NCI-H524 treated with DMSO at 0.1 percent for 48 hours (cell line): ENCODE results near the gene ATXN1.

Source experiments
- DNase-seq: peaks from one replicate; lab custom pipeline; 2025; lab: John Stamatoyannopoulos, UW

ATXN1 gene

DNA sequence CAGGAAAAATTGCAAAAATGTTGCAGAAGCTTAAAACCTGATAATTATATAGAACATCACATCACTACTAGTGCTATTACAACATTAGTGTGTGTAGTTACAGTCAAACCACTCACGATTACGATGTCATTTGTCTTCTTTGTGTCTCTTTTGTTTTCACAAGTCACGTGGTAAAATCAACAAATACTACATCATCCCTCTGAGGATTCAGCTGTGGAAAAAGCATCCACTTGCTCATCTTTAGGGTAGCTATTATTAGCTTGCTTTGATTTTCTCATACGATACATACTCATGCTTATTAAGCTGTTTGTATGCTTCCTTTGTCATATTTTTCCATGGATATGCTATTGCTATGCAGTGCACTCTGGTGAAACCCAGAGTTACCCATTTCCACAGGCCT, 22.2 kb upstream of the ATXN1 start:
- no peak for DNase-seq

DNA sequence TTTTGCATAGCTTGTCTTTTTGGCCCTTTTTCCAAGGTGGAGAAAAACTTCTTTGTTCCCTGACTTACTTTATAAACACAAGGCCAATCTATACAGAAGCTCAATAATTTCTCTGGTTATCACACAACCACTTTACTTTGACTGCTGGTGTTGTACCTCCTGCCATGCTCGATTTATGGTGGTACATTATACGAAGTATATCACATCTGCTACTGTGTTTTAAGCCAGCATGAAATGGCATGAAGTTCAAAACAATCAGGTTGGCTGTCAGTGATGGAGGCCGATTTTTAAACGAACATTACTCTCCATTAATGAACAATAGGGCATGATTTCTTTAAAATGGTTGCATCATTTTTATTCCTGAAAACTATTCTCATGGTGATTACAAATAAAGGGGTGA, 21.0 kb upstream of the ATXN1 start:
- DNase-seq = no peak

- DNase-seq = no peak
These were observed 20.3 kb upstream of the ATXN1 start for GRCh38 chr6:16781348-16782169.

GRCh38 chr6:16778521-16778920, 17.3 kb upstream of the ATXN1 start:
- no peak for DNase-seq

GRCh38 chr6:16777794-16778193, 16.5 kb upstream of the ATXN1 start:
- DNase-seq = no peak

- no peak for DNase-seq
These were observed 15.2 kb upstream of the ATXN1 start for GRCh38 chr6:16776394-16777017.

GRCh38 chr6:16774437-16774836, 13.2 kb upstream of the ATXN1 start:
- DNase-seq = no peak

DNA sequence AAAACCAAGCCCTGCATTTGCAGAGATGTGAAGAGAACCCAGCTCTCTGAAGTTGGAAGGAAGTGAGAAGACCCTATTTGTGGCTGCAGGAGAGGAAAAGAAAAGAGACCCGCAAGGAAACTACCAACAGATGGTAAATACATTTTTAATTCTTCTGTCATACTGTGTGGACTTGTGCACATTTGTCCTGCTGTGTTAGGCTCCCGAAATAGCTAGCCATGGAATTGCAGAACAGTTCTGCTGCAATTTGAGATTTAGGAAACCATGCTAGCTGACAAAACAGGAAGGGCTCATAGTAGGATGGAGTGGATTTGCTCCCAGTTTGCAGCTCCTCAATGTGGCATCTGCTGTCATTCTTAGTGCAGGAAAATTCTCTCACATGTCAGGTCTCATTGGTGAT, 12.1 kb upstream of the ATXN1 start:
- no peak for DNase-seq

GRCh38 chr6:16770701-16771569, 9.7 kb upstream of the ATXN1 start:
- peak; percentile 12 for DNase-seq

DNA sequence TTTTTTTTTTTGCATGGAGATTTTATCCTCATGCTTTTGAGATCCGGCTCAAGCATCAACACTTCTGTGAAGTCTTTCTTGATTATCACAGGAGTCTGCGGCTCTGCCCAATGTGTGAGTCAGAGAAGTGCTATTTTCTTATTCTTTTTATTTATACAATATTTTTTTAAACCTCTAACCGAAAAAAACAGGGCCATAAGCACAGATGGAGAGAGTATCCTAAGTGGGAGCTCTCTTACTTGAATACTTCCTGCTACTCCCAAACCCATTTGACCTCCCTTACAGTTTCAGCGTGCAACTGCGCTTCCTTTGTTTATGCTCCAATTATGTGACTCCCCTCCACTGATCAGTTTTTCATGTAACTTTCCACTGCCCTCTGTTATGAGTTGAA, 8.7 kb upstream of the ATXN1 start:
- no peak for DNase-seq

GRCh38 chr6:16769131-16769985, 8.1 kb upstream of the ATXN1 start:
- no peak for DNase-seq

DNA sequence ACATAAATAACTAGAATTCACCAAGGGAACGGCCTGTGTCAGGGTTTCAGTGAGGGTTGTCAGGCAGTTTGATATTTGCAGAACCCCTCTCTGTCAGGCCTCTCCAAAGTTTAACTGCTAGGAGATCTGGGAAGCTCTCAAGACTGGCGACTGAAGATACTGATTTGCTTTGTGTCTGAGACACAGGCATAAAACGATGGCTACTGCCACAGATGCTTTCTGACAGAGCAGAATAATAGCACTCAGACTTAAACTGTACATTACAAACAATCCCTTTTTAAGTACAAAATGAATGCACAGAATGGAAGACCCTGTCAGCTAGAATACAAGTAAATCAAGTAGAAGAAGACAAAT, 7.2 kb upstream of the ATXN1 start:
- DNase-seq = no peak

- DNase-seq = no peak
These were observed 6.7 kb upstream of the ATXN1 start for GRCh38 chr6:16767765-16768476.

GRCh38 chr6:16766836-16767745, 5.8 kb upstream of the ATXN1 start:
- DNase-seq = no peak

- no peak for DNase-seq
These were observed 4.8 kb upstream of the ATXN1 start for GRCh38 chr6:16766043-16766536.

- no peak for DNase-seq
These were observed 4.0 kb upstream of the ATXN1 start for GRCh38 chr6:16765235-16765634.

DNA sequence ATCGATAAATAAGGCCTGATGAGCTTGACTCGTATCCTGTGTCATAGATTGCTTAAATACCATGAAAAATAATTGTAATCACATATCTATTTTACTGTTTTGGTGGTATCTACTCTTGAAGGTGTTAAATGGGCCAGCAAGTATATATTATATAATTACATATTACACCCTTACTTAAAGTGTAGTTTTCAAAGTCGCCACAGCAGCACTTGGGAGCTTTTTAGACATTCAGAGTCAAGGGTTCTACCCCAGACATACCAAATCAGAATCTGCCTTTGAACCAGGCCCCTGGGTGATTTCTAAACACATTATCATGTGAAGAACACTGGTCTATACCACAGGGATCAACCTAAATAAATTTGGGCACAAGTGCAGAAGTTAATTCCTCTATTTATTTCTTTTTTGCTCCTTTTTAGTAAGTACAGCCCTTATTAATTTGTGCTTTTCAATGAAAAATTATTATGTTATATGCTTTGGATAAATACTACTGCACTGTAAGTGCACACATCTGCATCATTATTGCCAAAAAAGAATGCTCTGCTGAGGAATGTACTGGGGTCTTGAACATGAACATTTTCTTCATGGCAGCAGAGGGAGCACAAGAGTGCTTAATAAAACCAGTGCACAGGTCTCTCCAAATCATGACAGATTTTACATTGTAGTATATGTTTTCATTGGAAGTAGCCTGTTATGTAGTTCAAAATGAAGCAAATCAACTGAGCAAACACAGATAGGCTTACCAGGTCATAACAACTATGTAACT, 3.1 kb upstream of the ATXN1 start:
- no peak for DNase-seq

DNA sequence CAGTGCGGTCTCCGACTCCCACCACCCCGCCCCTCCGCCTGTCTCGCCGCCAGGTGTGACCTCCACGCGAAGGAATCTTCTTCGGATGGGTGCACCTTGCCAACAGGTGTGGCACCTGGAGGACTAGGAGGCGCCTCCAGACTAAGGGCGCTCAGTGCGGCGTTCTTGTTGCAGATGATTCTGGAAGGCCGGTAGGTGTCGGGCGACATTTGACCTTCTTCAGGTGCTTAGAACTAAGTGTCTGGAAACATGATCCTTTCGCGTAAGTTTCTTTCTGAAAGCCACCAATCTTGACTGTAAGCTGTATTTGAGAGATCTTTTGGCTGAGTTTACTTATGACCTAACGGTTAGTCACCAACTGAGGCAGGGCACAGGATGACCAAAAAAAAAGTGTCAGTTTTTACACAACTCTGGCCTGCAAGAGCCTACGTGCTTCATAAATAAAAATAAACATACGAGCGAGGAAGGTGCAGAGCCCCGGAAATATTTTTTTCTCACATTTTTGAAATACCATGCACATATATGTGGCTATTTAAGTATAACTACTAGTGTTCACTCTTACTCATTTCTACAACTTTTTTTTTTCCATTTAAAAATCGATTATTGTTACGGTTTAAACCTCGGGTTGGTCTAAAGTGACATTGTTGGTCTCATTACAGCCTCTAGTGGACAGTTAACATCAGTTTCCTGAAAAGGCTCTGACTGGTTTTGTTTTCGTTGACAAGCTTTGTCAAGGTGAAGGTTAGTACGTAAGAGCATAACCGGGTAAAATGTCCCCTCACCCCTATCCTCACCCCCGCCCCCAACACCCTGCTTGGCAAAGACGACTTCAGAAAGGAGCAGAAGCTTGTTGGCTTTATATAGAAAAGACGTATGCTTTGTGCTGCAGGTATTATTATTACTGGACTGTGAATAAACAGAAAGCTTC, 1.6 kb upstream of the ATXN1 start:
- DNase-seq = peak; percentile 3
